HepG2 (cell line): ENCODE data around the gene GUCY1B1. TPM values are rescaled to one million over a fixed set of nuclear protein-coding genes. Genes with fewer than 3 reads are reported as not detected.
"Not testable (repeated sequence)": the region's sequence is repeated elsewhere in the genome, so short reads cannot be mapped to it uniquely, and the experiment has no call there.

Source experiments
- ATAC-seq: fragments of 200-7000 bp; cut with Tn5 transposase; 3 replicates; pipeline ENCODE4 v1.9.1; 2020; ENCODE audit warnings: mild to moderate bottlenecking, moderate library complexity
- BruUV-seq: library from RNA; stranded (reverse); fragments of 400-500 nt; replicated peaks from 2 replicates; lab custom pipeline; 2021; lab: Mats Ljungman, UMichigan
- CTCF ChIA-PET: fragments of 300-600 bp; formaldehyde crosslinking; extraction: SDS; loops from one replicate; lab custom pipeline; 2021; ENCODE audit warnings: low total read pairs, inconsistent platforms, low intra/inter-chr PET ratio; lab: Yijun Ruan, JAX
- POLR2A ChIA-PET: fragments of 350-600 bp; sonication (Branson Sonifier 250); formaldehyde crosslinking; loops from one replicate; lab custom pipeline; 2020; ENCODE audit warnings: antibody characterized with exemption, inconsistent platforms; lab: Yijun Ruan, JAX
- DNase-seq: peaks from one replicate; pipeline ENCODE4 v3.0.0-alpha.2; 2015; ENCODE audit warnings: low spot score
- FAIRE-seq: peaks from 3 replicates; lab custom pipeline; 2011; peaks lifted over from hg19 to GRCh38; lab: Jason Lieb, UNC
- H2AFZ ChIP-seq: one replicate; pipeline ENCODE4 v1.6.1; 2011; ENCODE audit warnings: low read length, inconsistent platforms
- H3K27ac ChIP-seq: fragments of 300-600 bp; 3 replicates; pipeline ENCODE4 v1.8.0; 2011; ENCODE audit warnings: mixed run types, mild to moderate bottlenecking, mixed read lengths, low read length, inconsistent platforms; ENCODE audit not compliant: insufficient read depth; ENCODE audit errors: extremely low read length
- H3K27me3 ChIP-seq, 2 experiments: fragments of 200-600 bp in 1 of 2; 2 replicates in 1 of 2; 3 replicates in 1 of 2; pipeline versions ENCODE4 v1.6.0 to v1.8.0; 2011; ENCODE audit warnings: low read length in 2 of 2, mild to moderate bottlenecking in 2 of 2, moderate library complexity in 2 of 2, inconsistent platforms in 1 of 2; ENCODE audit not compliant: insufficient read depth in 2 of 2, control insufficient read depth in 1 of 2
- H3K36me3 ChIP-seq, 2 experiments: fragments of 200-600 bp in 1 of 2; replicated peaks in 1 of 2; 2 replicates in 1 of 2; 3 replicates in 1 of 2; pipeline versions ENCODE4 v1.5.1 to v1.8.0; 2011; ENCODE audit warnings: low read length in 2 of 2, inconsistent platforms in 1 of 2; ENCODE audit not compliant: insufficient read depth in 2 of 2, control insufficient read depth in 1 of 2
- H3K4me1 ChIP-seq: 2 replicates; pipeline ENCODE4 v1.5.1; 2012; ENCODE audit warnings: low read length, inconsistent platforms; ENCODE audit not compliant: insufficient read depth
- H3K4me2 ChIP-seq: 2 replicates; pipeline ENCODE4 v1.6.0; 2011; ENCODE audit warnings: low read depth, low read length, inconsistent platforms
- H3K4me3 ChIP-seq, 3 experiments: fragments of 200-600 bp in 1 of 3; sonication (generic), shearing (Covaris generic) in 1 of 3; replicated peaks in 1 of 3; 2 replicates each; pipeline ENCODE4 v1.5.1; 2011 to 2016; ENCODE audit warnings: low read length in 3 of 3, inconsistent platforms in 2 of 3, low read depth in 2 of 3, mild to moderate bottlenecking in 2 of 3, control low read depth in 1 of 3, mixed read lengths in 1 of 3; ENCODE audit not compliant: insufficient read depth in 1 of 3
- H3K79me2 ChIP-seq: one replicate; pipeline ENCODE4 v1.6.1; 2011; ENCODE audit warnings: low read length, inconsistent platforms; ENCODE audit not compliant: insufficient read depth
- H3K9ac ChIP-seq: 2 replicates; pipeline ENCODE4 v1.6.0; 2011; ENCODE audit warnings: mild to moderate bottlenecking, low read depth, low read length, inconsistent platforms; ENCODE audit not compliant: insufficient read depth
- H3K9me3 ChIP-seq: 2 replicates; pipeline ENCODE4 v1.5.1; 2012; ENCODE audit warnings: mild to moderate bottlenecking, low read length
- H4K20me1 ChIP-seq: 2 replicates; pipeline ENCODE4 v1.6.0; 2011; ENCODE audit warnings: inconsistent platforms, mild to moderate bottlenecking, low read length, moderate library complexity; ENCODE audit not compliant: insufficient read depth
- FOXA3 ChIP-seq: IDR thresholded peaks from 2 replicates; pipeline ENCODE4 v1.6.1; 2016; ENCODE audit warnings: missing genetic modification reagents, missing compliant biosample characterization
- HINFP ChIP-seq: sonication (generic); formaldehyde crosslinking; IDR thresholded peaks from 2 replicates; pipeline ENCODE4 v1.4.0; 2020; ENCODE audit warnings: low read depth, mild to moderate bottlenecking, missing genetic modification reagents
- IKZF4 ChIP-seq: sonication (generic); formaldehyde crosslinking; IDR thresholded peaks from 2 replicates; pipeline ENCODE4 v1.5.1; 2020; ENCODE audit warnings: borderline replicate concordance, mild to moderate bottlenecking, low read depth, missing genetic modification reagents; ENCODE audit errors: not compliant biosample characterization
- ZNF660 ChIP-seq: sonication (generic); formaldehyde crosslinking; IDR thresholded peaks from 2 replicates; pipeline ENCODE4 v1.5.1; 2020; ENCODE audit warnings: mild to moderate bottlenecking, low read depth, missing genetic modification reagents, borderline replicate concordance
- WGBS: methylation state at CpG from one replicate; pipeline ENCODE4 v1.1.6; 2017; ENCODE audit warnings: low lambda C conversion rate; 5-methylcytosine and 5-hydroxymethylcytosine counted together
- in situ Hi-C: cut with HindIII; loops from 2 replicates; pipeline ENCODE4 v1.10.0; 2017; ENCODE audit warnings: low pct_unique_long_range_greater_than_20kb; ENCODE audit not compliant: extremely low pct_ligation_motif_present
- intact Hi-C: fragments of 100-400 bp; cut with micrococcal nuclease; formaldehyde crosslinking; loops from one replicate; pipeline ENCODE4 v1.10.0; 2022; ENCODE audit not compliant: unreplicated experiment
- polyA plus RNA-seq, 8 experiments: library from polyadenylated mRNA; depleted of rRNA in 3 of 8; stranded (reverse) in 7 of 8; unstranded in 1 of 8; fragments of >200 nt; fragmentation: Illumina TruSeq in 4 of 8; extraction: Trizol in 4 of 8; gene quantifications; 2 replicates each; pipeline versions ENCODE4 v1.2.1 to v1.2.3, GENCODE V29; 2011 to 2016; ENCODE audit warnings: low read depth in 4 of 8, missing spikeins in 1 of 8, mixed read lengths in 1 of 8; ENCODE audit not compliant: insufficient read depth in 1 of 8
- total RNA-seq, 5 experiments: library from RNA; depleted of rRNA; stranded (reverse); fragments of >200 nt; fragmentation: Illumina TruSeq; extraction: Trizol; gene quantifications; 2 replicates each; pipeline ENCODE4 v1.2.3, GENCODE V29; 2016; ENCODE audit warnings: low read depth in 1 of 5

The GUCY1B1 gene
- total and polyA plus RNA-seq, 2 of the 13 experiments (the other 11 are each of a cell fraction or from before 2014, with no cell fraction given): not detected

- TF ChIP-seq HINFP (CRISPR knock-in tag): no peak
- no peak for TF ChIP-seq FOXA3 (CRISPR knock-in tag)
- TF ChIP-seq IKZF4 (CRISPR knock-in tag): no peak
- TF ChIP-seq ZNF660 (CRISPR knock-in tag): no peak
Observed at GRCh38 chr4:155795991-155796390, 37.2 kb downstream of the GUCY1B1 start (continued).

- in situ Hi-C loops: loop anchor here (25.0 kb wide), 1 partner anchor 360 kb away; no protein-coding TSS in a partner anchor
- H2AFZ ChIP-seq, ATAC-seq, H4K20me1 ChIP-seq, FAIRE-seq, H3K27me3 ChIP-seq, H3K4me3 ChIP-seq, POLR2A ChIA-PET, H3K36me3 ChIP-seq, intact Hi-C loops, H3K4me2 ChIP-seq, DNase-seq, H3K27ac ChIP-seq, H3K9ac ChIP-seq, H3K79me2 ChIP-seq, H3K9me3 ChIP-seq, H3K4me1 ChIP-seq, BruUV-seq, CTCF ChIA-PET: not testable (repeated sequence)
- WGBS: 1% methylated on average over 4 of the region's 4 CpGs
Observed at GRCh38 chr4:155797581-155797980, 38.8 kb downstream of the GUCY1B1 start.
